ENCODE results near the gene LTB4R2. TPM values are rescaled to one million over a fixed set of nuclear protein-coding genes. Genes with fewer than 3 reads are reported as not detected.
A peak's percentile ranks its signal among the peaks of the same experiment; 100 is the strongest.

The LTB4R2 gene
- total RNA-seq, 2 experiments from 2014 or later: 15.7 to 37.6 TPM

DNA sequence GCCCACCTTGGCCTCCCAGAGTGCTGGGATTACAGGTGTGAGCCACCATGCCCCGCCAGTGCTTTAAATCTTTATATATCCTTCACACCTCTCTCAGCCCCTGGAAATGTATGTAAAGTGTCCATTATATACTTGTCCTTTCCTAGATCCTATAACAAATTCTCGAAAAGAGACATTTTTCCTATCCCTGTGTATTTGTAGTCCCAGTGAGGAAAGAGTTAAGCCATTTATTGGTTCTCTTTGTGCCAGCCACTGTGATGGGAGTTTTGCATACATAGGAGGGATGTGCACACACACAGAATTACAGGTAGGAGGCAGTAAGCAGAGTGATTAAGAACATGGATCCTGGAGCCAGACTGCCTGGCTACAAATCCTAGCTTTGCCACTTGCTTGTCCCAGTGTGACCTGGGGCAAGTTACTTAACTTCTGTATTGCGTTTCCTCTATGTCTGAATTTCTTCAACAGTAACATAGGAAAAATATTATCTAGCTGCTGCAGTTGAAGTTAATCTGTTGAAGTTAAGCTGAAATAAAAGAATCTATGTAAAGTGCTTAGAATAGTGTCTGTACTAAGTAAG is 36.4 kb upstream of the LTB4R2 start:
- H3K9me3 ChIP-seq (ENCODE audit: low read length): no peaks in the 10 kb centered on the region
- no peaks in the 10 kb centered on the region for H3K79me2 ChIP-seq (ENCODE audit: insufficient read depth, low read depth, low read length)
- H3K27ac ChIP-seq (ENCODE audit: low read depth, low read length, poor library complexity, severe bottlenecking): peak overlapping the region; percentile 40
- no peaks in the 10 kb centered on the region for H4K20me1 ChIP-seq (ENCODE audit: insufficient read depth, low read length)
- H3K4me1 ChIP-seq (ENCODE audit: insufficient read depth, low read length, poor library complexity, severe bottlenecking): peaks cover 43% of the 10 kb centered on the region
- peak overlapping the region; percentile 51 for H3K4me2 ChIP-seq (ENCODE audit: low read length)
- intact Hi-C loops (cut with micrococcal nuclease; ENCODE audit: unreplicated experiment): no loop called here
- ChIA-PET CTCF (ENCODE audit: unreplicated experiment) (interaction anchor here (0.6 kb wide), 1 partner anchor 795 kb away, joined by 5 read pairs; no protein-coding TSS in a partner anchor), POLR2A (interaction anchor here (0.7 to 1.6 kb wide), 8 partner anchors 12 to 100 kb away, joined by 3 to 7 read pairs (median 3); partner anchors contain the start of genes NFATC4 and TINF2)
- H2AFZ ChIP-seq (ENCODE audit: low read length): peak overlapping the region; percentile 59; the same call in 1 of the 2 replicates
- peak overlapping the region; percentile 14 for H3K4me3 ChIP-seq (ENCODE audit: low read depth, low read length, poor library complexity, severe bottlenecking)
- H3K36me3 ChIP-seq (ENCODE audit: insufficient read depth, low read length): no peaks in the 10 kb centered on the region
- DNase-seq (ENCODE audit: low spot score): peak; percentile 34
- BruUV-seq (replicated peaks): no TSS peak
- H3K9me2 ChIP-seq (ENCODE audit: insufficient read depth, low read length): no peaks in the 10 kb centered on the region
- TF ChIP-seq EZH2phosphoT487 (IDR thresholded peaks at IDR 0.05; ENCODE audit: borderline replicate concordance, low read depth, low read length): no peak
- TF ChIP-seq, protein P1, sequence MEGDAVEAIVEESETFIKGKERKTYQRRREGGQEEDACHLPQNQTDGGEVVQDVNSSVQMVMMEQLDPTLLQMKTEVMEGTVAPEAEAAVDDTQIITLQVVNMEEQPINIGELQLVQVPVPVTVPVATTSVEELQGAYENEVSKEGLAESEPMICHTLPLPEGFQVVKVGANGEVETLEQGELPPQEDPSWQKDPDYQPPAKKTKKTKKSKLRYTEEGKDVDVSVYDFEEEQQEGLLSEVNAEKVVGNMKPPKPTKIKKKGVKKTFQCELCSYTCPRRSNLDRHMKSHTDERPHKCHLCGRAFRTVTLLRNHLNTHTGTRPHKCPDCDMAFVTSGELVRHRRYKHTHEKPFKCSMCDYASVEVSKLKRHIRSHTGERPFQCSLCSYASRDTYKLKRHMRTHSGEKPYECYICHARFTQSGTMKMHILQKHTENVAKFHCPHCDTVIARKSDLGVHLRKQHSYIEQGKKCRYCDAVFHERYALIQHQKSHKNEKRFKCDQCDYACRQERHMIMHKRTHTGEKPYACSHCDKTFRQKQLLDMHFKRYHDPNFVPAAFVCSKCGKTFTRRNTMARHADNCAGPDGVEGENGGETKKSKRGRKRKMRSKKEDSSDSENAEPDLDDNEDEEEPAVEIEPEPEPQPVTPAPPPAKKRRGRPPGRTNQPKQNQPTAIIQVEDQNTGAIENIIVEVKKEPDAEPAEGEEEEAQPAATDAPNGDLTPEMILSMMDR (conservative IDR thresholded peaks at IDR 0.05; ENCODE audit: low read length): peak; percentile 69

DNA sequence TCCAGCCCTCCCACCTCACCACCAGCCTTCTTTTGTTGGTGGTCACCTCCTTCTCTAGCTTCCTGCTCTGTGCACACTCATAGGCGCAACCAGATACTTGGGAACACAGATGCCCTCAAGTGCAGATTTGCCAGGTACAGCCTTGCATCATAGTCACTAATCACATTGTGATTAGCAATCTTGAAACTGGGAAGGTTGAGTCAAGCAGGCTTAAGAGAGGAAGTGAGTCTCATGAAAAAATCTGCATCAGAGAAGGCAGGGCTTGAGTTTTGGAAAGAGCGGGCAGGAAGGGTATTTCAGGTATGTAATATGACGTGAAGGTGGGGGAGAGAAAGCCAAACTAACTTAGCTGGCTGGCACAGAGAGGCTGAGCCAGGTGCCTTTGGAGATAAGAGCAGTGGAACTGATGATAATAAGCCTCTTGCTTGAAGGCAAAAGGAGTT is 35.8 kb upstream of the LTB4R2 start:
- no TSS peak for BruUV-seq (replicated peaks)
- Histone ChIP-seq H2AFZ (ENCODE audit: low read length) (peak overlapping the region; percentile 59), H3K4me3 (ENCODE audit: low read depth, low read length, poor library complexity, severe bottlenecking) (peak overlapping the region; percentile 14), H3K79me2 (ENCODE audit: insufficient read depth, low read depth, low read length) (no peaks in the 10 kb centered on the region), H3K9me2 (ENCODE audit: insufficient read depth, low read length) (no peaks in the 10 kb centered on the region), H3K4me1 (ENCODE audit: insufficient read depth, low read length, poor library complexity, severe bottlenecking) (peaks cover 45% of the 10 kb centered on the region), H4K20me1 (ENCODE audit: insufficient read depth, low read length) (no peaks in the 10 kb centered on the region), H3K9me3 (ENCODE audit: low read length) (no peaks in the 10 kb centered on the region), H3K4me2 (ENCODE audit: low read length) (peak overlapping the region; percentile 51), H3K27ac (ENCODE audit: low read depth, low read length, poor library complexity, severe bottlenecking) (peak overlapping the region; percentile 40), H3K36me3 (ENCODE audit: insufficient read depth, low read length) (no peaks in the 10 kb centered on the region)
- intact Hi-C loops (cut with micrococcal nuclease; ENCODE audit: unreplicated experiment): no loop called here
- ChIA-PET POLR2A (interaction anchor here (0.7 to 1.6 kb wide), 6 partner anchors 13 to 101 kb away, joined by 3 to 7 read pairs (median 3); partner anchors contain the start of gene TINF2), CTCF (ENCODE audit: unreplicated experiment) (no interaction called here)
- TF ChIP-seq, protein P1 (conservative IDR thresholded peaks at IDR 0.05; ENCODE audit: low read length): no peak
- TF ChIP-seq EZH2phosphoT487 (IDR thresholded peaks at IDR 0.05; ENCODE audit: borderline replicate concordance, low read depth, low read length): no peak
- peak; percentile 59 for DNase-seq (ENCODE audit: low spot score)

DNA sequence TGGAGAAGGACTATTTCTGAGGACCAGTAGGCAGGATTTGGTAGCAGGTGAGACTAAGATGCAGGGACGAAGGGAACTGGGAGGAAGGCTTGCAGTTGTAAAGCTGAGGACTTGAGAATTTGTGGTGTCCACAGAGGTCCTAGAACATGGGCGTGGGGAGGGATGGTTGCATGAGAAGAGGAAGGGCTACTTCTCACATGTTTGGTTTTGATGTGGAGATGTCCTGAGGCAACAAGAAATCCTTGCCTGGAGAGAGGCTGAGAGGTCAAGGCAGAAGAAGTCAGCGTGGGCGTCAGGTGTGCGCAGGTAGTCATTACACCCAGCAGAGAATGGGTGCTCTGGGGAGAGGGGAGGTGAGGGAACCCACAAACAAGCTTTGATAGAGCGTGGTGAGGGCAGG is 32.9 kb upstream of the LTB4R2 start:
- BruUV-seq (replicated peaks): no TSS peak
- no peaks in the 10 kb centered on the region for H3K9me3 ChIP-seq (ENCODE audit: low read length)
- H2AFZ ChIP-seq (ENCODE audit: low read length): no peak overlapping the region
- TF ChIP-seq, protein P1 (conservative IDR thresholded peaks at IDR 0.05; ENCODE audit: low read length): no peak
- H3K9me2 ChIP-seq (ENCODE audit: insufficient read depth, low read length): no peaks in the 10 kb centered on the region
- DNase-seq (ENCODE audit: low spot score): no peak
- no peaks in the 10 kb centered on the region for H3K79me2 ChIP-seq (ENCODE audit: insufficient read depth, low read depth, low read length)
- no peaks in the 10 kb centered on the region for H4K20me1 ChIP-seq (ENCODE audit: insufficient read depth, low read length)
- intact Hi-C loops (cut with micrococcal nuclease; ENCODE audit: unreplicated experiment): no loop called here
- no peak overlapping the region for H3K4me2 ChIP-seq (ENCODE audit: low read length)
- POLR2A ChIA-PET: interaction anchor here (1.3 kb wide), 1 partner anchor 35 kb away, joined by 4 read pairs; the partner anchor contains the start of gene TINF2
- H3K4me1 ChIP-seq (ENCODE audit: insufficient read depth, low read length, poor library complexity, severe bottlenecking): peaks cover 39% of the 10 kb centered on the region
- no peak overlapping the region for H3K27ac ChIP-seq (ENCODE audit: low read depth, low read length, poor library complexity, severe bottlenecking)
- CTCF ChIA-PET (ENCODE audit: unreplicated experiment): no interaction called here
- H3K4me3 ChIP-seq (ENCODE audit: low read depth, low read length, poor library complexity, severe bottlenecking): no peak overlapping the region
- no peaks in the 10 kb centered on the region for H3K36me3 ChIP-seq (ENCODE audit: insufficient read depth, low read length)

Measured in OCI-LY7 (cell line).